NCI-H226 (cell line): ENCODE measurements around the gene ENOSF1.

Experiments used
- DNase-seq: peaks from one replicate; pipeline ENCODE4 v3.0.0-alpha.2; 2015

Gene ENOSF1

DNA sequence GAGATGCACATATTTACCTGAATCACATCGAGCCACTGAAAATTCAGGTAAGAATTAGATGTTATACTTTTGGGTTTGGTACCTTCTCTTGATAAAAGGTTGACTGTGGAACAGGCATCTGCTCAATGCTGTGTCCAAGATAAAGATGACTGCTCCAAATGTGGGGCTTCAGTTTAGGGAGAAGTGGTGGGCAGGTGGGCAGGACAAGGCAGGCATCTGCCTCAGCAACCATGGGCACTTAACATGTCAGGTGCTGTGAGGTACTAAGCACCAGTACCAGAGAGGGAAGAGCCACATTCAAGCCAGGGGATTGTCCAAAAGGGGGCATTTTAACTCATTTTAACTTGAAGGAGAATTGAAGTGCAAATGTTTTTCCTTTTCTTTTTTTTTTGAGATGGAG, 41.0 kb downstream of the ENOSF1 start:
- no peak for DNase-seq

- DNase-seq: no peak
These were observed 41.9 kb downstream of the ENOSF1 start for GRCh38 chr18:670522-670921.

- DNase-seq: no peak
These were observed 43.4 kb downstream of the ENOSF1 start for GRCh38 chr18:669077-669476.

GRCh38 chr18:668260-668659, 44.2 kb downstream of the ENOSF1 start:
- DNase-seq: no peak

GRCh38 chr18:666628-667027, 45.8 kb downstream of the ENOSF1 start:
- no peak for DNase-seq

GRCh38 chr18:666177-666576, 46.3 kb downstream of the ENOSF1 start:
- no peak for DNase-seq

GRCh38 chr18:662197-662596, 50.2 kb downstream of the ENOSF1 start:
- no peak for DNase-seq

- DNase-seq: no peak
These were observed 52.8 kb downstream of the ENOSF1 start for GRCh38 chr18:659597-659996.

DNA sequence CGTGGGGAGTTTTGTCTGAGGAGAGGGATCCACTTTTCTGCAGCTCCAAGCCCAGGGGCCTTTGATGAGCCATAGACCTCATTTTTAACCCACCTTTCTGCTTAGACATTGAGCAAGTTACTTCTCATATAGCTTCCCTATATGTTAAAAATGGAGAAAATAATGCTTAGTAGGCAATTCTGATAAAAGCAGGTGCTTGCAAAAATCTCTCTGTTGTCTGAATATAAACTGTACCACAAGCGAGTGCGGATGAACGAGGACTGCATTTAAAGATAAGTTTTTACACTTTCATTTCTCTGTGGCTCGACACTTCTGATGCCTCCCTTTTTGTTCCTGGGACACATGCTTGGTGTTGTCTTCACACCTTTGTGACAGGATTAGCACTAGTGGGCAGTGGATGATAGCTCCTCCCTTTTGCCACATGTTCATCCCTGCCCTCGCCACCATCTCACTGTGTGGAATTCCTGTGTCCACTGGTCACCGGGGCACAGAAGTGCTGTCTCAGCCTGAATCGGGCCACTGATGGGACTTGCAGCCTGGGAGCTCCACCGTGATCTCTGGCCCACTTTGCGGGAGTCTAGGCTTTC, 53.4 kb downstream of the ENOSF1 start:
- no peak for DNase-seq

DNA sequence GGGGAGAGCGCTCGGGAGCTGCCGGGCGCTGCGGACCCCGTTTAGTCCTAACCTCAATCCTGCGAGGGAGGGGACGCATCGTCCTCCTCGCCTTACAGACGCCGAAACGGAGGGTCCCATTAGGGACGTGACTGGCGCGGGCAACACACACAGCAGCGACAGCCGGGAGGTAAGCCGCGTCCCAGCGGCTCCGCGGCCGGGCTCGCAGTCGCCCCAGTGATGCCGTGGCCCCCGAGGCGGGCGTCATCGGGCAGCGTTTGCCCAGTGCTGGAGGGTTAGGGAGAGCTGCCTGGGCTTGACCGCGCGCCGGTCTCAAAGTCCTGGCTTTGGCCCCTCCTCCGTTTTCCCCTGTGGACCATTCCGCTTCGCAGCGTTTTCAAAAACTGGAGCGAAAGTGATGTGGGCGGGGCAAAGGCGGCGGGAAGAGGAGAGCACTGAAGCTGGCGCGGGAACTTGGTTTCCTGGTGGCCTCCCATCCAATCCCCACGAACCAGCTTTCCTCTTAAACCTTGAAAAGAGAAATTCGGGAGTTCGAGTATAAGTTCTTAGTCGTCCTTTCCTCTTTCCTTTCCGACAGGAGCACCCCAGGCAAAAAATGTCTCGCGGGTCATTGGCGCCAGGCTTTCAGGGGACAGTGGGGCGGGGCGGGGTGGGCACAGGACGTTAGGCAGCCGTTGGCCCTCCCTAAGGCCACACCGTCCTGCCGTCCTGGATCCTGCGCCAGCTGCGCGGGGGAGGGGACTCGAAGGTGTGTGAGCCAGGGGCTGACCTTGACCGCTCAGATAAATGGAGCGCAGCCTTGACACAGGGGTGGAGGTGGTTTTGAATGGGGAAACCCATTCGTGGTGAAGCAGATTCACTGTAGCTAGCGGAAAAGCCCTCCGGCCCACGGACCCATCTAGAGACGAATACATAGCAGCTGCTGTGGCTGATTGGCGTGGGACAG, 54.2 kb downstream of the ENOSF1 start:
- DNase-seq: peak; percentile 93

GRCh38 chr18:657311-658000, 55.0 kb downstream of the ENOSF1 start, which contains the start of gene TYMS:
TSS of gene TYMS (plus strand) at chr18:657653. CDS start at chr18:657743, 90 bp downstream.
- DNase-seq: peak; percentile 38

- no peak for DNase-seq
These were observed 57.0 kb downstream of the ENOSF1 start for GRCh38 chr18:655445-655844.

DNA sequence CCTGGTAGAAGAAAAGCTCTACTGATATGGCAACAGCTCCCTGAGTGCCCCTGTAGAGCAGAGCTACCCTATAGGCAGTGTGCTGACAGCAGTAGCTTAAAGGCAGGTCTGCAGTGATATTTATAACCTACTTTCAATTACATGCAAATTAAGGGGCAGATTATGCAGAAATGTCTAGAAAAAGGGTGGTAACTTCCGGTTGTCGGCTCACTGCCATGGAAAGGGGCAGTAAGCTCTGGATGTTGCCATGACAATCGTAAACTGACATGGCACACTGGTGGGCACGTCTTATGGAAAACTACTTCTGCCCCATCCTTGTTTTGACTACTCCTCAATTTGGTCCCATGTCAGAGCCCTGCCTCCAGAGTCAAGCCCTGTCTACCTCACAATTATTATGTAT, 57.8 kb downstream of the ENOSF1 start:
- no peak for DNase-seq

GRCh38 chr18:653512-653911, 58.9 kb downstream of the ENOSF1 start:
- DNase-seq: no peak

GRCh38 chr18:652131-652530, 60.3 kb downstream of the ENOSF1 start:
- no peak for DNase-seq

GRCh38 chr18:650428-650858, 62.0 kb downstream of the ENOSF1 start:
- no peak for DNase-seq

DNA sequence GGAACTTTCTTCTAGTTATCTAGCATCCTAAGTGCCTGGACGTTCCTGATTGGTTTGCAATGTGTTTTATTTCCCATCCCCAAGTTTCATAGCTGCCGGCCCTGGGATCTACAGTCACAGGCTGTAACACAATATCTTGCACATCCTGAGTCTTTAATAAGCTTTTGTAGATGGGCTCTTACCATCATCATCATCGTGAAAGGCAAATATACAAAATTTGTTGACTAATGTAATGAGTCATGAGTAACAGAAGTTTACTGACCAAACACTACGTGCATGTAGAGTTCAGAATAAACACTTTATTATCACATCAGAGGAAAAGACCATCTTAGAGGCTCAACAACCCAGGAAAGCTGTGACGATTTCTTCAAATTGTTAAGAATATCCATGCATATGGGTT, 63.1 kb downstream of the ENOSF1 start:
- DNase-seq: no peak

GRCh38 chr18:647304-647703, 65.1 kb downstream of the ENOSF1 start:
- DNase-seq: no peak

DNA sequence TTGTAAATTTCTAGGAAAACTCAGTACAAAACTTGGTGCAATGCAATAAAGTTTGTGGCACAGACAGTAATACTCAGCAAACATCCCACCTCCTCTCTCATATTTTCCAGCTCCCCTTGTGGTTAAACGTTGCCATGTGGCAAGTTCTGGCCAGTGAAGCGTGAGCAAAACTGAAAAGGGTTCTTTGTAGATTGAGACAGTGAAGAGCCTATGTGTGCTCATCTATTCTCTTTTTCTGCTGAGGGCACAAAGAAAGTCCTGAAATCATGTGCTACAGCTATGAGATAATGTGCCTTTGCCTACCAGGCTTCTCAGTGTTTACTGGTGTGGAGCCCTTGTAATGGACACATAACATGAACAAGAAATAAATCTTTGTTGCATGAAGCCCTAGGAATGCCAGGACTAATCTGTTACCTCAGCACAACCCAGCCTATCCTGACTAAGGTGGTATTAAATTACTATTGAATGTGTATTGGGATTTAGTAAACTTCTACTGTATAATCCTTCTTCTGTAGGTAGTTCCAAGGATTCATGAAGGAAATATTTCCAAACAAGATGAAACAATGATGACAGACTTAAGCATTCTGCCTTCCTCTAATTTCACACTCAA, 67.9 kb downstream of the ENOSF1 start:
- DNase-seq: no peak

DNA sequence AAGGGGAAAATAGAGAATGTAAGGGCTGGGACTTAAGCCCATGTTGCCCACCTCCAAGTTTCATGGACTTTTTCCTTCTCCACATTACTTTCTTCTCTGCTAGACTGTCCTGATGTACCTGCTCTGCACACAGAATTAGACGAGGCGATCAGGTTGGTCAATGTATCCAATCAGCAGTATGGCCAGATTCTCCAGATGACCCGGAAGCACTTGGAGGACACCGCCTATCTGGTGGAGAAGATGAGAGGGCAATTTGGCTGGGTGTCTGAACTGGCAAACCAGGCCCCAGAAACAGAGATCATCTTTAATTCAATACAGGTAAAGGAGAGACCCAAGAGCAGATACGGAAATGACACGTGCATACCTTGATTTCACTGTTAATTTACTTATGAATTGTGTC, 71.2 kb downstream of the ENOSF1 start:
- DNase-seq: no peak

GRCh38 chr18:635171-635570, 77.3 kb downstream of the ENOSF1 start:
- no peak for DNase-seq

DNA sequence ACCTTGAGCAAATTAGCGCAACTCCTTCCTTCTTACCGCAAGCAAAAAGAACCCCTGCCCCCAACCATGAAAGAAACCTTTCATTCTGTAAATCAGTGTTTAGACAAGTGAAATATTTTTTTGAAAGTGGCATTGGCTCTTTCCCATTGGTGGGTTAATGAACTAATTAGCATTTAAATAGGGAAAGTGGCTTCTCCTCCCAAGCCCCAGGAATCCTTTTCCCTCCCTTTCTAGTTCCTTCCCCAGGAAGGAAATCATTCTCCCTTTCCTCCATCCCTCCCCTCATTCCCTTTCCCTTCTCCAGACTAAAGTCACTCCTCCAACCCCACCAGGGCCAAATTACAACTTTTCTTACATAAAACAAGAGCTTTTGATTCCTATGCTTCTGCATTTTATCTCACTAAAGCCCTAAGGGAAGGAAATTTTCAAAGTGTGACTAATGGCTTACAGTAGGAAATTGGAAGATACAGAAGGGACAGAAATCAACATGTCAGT, 77.8 kb downstream of the ENOSF1 start:
- DNase-seq: peak; percentile 29

DNA sequence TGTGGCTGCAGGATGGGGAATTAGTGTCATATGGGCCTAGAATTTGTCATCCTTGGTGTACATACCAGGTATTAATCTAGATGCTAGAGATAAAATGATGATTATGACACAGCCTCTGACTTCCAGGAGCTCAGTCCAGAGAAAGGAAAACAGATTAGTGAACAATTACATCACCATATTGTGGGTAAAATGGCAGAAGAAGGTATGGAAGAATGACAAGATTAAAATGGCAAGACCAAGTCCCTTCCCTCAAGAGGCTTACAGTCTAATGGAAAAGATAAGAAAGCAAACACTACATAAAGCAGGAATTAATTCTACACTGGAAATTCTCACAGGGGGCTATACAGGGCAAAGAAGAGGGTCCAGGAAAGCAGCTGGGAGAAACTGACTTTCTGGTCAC, 80.9 kb downstream of the ENOSF1 start:
- no peak for DNase-seq
